Stimulated activated CD4-positive, alpha-beta T cell treated with anti-CD3 and anti-CD28 coated beads, Interleukin-2, amount 100 ng/mL, for 24 hours (primary cell): ENCODE data around the gene ZNF124.

Experiments used
- DNase-seq, 2 donors: peaks; one replicate each; pipeline ENCODE4 v3.0.0-alpha.2; 2020

Gene ZNF124

GRCh38 chr1:247111700-247112478 is 59.9 kb downstream of the ZNF124 start:
- no peak for DNase-seq

- no peak for DNase-seq
Observed at GRCh38 chr1:247111259-247111699, 60.5 kb downstream of the ZNF124 start.

- peak; percentile 50 to 56 for DNase-seq
Observed at GRCh38 chr1:247110627-247111258, 61.1 kb downstream of the ZNF124 start.

GRCh38 chr1:247107694-247108093 is 64.1 kb downstream of the ZNF124 start:
- no peak for DNase-seq

- DNase-seq, result no peak
Observed at GRCh38 chr1:247105966-247106365, 65.9 kb downstream of the ZNF124 start.
